Measurements from ENCODE around the gene SMURF2.

DNA sequence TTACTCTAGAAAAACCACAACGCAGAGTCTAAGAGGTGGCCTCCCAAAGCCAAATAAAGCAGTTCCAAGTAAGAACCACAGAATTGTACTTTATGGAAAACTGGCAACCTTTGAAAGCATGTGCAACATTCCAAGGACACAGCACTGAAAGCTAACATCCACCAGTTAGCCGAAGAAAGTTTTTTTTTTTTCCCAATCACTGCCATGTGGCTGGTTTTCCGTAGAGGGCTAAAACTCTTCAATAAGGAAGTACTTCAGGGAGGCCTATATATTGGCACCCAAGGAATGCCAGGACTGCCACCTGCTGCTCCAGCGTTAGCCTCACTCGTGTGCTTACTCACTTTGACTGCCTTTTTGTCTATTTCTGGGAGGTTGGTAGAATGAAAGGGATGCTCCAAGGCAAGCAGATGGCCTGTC lies 130.1 kb downstream of the SMURF2 start:
- TF ChIP-seq, protein P1, sequence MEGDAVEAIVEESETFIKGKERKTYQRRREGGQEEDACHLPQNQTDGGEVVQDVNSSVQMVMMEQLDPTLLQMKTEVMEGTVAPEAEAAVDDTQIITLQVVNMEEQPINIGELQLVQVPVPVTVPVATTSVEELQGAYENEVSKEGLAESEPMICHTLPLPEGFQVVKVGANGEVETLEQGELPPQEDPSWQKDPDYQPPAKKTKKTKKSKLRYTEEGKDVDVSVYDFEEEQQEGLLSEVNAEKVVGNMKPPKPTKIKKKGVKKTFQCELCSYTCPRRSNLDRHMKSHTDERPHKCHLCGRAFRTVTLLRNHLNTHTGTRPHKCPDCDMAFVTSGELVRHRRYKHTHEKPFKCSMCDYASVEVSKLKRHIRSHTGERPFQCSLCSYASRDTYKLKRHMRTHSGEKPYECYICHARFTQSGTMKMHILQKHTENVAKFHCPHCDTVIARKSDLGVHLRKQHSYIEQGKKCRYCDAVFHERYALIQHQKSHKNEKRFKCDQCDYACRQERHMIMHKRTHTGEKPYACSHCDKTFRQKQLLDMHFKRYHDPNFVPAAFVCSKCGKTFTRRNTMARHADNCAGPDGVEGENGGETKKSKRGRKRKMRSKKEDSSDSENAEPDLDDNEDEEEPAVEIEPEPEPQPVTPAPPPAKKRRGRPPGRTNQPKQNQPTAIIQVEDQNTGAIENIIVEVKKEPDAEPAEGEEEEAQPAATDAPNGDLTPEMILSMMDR (IDR thresholded peaks at IDR 0.05) = no peak
- no peak for TF ChIP-seq POLR2A (IDR thresholded peaks at IDR 0.05)
